Fibroblast of peridontal ligament (primary cell): Measurements from ENCODE around the gene TSPAN9.
A peak's percentile ranks its signal among the peaks of the same experiment; 100 is the strongest.

ENCODE experiments used
- DNase-seq: peaks from one replicate; pipeline ENCODE4 v3.0.0-alpha.2; 2010; ENCODE audit errors: extremely low read depth

Gene TSPAN9

DNA sequence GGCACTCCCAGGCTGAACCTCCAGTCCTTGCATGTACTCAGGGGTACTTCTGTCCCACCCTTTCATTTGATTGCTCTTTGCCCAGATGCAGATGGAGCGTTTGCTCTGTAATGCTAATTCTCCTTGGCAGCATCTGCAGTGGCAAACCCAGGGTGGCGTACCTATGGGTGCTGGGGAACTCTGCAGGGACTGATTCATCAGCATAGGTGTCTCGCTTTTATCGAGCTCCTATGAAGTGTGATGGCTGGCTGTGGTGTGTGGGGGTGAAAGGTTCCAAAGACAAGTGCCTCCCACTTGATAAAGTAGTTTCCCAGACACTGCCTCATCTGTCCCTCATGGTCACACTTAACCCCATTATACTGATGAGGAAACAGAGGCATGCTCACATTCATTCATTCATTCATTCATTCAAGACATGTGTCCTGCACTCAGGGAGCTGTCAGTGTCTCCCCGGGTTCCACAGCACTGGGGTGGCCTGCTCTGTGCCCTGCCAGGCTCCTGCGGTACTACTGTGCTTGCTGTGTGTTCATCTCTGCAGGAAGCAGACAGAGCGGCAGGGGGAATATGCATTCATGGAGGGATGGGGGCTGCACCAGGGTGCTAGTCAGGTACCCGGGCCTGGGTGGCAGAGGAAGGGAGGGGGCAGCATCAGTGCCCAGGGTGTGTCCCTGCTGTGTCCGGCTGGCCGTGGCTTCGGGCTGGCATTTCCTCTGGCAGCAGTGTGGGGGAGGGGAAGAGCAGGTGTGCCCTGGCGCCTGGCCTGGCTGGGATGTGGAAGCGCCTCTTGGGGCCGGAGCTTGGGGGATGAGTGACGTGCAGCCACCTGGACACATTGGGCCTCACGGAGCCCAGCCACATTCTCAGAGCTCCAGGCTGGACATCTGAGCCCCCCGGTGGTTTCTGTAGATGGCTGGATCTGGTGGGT lies 110.9 kb downstream of the TSPAN9 start:
- DNase-seq: no peak

DNA sequence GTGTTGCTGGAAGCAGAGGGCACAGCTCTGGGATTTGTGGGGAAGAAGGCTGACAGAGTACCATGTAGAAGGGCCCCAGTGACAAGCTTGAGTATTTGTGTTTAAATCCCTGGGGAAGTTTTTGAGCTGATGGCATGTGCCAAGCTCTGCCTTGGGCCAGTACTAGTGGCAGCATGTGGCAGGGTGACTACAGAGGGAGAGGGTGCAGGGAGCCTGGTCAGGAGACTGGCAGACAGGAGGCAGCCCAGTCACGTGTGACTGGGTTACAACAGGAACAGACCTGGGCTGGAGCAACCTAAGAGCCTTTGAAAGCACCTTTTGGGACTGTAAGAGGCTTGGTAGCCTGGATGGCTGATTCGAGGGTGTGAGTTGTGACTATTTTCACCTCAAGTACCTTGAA lies 112.1 kb downstream of the TSPAN9 start:
- no peak for DNase-seq

DNA sequence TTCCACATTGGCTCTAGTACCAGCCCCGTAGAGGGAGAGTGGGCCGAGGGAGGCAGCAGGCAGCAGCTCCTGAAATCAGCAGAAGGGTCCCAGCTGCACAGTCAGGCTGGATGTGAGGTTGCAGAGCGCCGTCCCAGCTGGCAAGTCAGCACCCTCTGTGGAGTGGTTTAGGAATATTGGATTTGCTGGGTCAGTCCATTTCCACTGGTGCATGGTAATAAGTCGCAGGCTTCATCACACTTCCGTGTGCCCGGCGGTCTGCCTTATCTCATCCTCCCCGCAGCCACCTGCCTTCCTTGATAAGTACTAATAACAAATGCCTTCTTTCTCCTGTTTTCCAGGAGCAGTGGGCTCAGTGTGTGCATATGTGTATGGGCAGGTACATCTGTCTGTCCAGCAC lies 112.9 kb downstream of the TSPAN9 start:
- DNase-seq: no peak

GRCh38 chr12:3191450-3191849 lies 114.3 kb downstream of the TSPAN9 start:
- DNase-seq: no peak

DNA sequence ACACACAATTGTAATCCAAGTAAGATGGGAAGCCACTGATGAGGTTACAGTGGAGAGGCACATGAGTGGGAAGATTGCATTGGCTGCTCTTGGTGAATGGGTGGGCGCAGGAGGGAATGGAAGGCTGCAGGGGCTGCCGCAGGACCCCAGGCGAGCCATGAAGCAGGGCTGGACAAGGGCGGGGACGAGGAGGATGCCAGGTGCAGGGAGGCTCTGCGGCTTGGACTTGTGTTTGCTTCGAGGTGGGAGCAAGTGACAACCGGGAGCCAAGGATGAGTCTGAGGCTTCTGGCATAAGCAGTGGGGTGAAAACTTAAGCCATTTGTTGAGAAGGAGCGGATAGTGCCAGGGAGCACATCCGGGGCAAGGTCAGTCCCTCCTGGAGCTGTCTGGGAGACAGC lies 115.0 kb downstream of the TSPAN9 start:
- no peak for DNase-seq

GRCh38 chr12:3193131-3193530 lies 116.0 kb downstream of the TSPAN9 start:
- no peak for DNase-seq

DNA sequence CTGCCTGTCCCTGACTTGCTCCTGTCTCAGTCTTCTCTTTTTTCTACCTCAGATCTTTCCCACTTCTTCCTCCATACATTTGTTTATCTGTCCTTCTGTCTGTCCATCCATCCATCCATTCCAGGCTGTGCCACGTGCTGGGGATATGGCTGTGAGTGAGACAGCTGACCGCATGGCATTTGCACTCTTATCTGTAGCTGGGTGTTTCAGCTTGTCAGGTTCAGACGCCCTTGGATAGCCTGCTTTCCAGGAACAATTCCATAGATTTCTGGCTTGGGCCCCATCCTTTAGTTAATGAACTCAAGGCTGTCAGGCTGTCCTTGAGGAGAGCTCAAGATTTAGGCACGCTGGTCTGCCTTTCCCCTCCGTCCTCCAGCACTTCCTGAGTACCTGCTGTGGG lies 116.6 kb downstream of the TSPAN9 start:
- no peak for DNase-seq

GRCh38 chr12:3195337-3195736 lies 118.2 kb downstream of the TSPAN9 start:
- DNase-seq: no peak

- no peak for DNase-seq
These were observed 118.8 kb downstream of the TSPAN9 start for GRCh38 chr12:3195859-3196483.

GRCh38 chr12:3196488-3196887 lies 119.3 kb downstream of the TSPAN9 start:
- no peak for DNase-seq

- no peak for DNase-seq
These were observed 120.1 kb downstream of the TSPAN9 start for GRCh38 chr12:3197131-3197818.

DNA sequence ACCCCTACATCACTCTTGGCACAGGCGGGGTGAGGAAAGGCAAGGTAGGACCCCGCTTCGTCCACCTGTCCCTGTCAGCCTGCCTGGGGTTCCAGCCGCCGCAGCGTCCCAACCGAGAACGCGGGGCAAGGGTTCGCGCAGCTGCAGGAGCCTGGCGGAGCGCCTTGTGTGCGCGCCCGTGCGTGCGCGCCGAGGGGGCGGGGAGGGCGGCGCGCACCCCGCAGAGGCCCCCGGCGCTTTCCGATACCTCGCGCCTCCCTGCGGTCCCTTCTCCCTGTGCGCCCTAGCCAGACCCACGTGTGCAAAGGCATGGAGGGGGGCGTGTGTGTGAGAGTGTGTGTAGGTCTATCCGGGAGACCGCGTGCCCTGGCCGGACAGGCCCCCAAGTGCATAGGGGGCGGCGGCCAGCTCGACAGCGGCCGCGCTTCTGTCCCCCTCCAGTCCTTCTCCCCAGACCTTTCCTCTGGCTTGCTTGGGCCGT lies 122.4 kb downstream of the TSPAN9 start:
- DNase-seq: peak; percentile 5

- DNase-seq: peak; percentile 12
These were observed 122.9 kb downstream of the TSPAN9 start for GRCh38 chr12:3200032-3200617.

DNA sequence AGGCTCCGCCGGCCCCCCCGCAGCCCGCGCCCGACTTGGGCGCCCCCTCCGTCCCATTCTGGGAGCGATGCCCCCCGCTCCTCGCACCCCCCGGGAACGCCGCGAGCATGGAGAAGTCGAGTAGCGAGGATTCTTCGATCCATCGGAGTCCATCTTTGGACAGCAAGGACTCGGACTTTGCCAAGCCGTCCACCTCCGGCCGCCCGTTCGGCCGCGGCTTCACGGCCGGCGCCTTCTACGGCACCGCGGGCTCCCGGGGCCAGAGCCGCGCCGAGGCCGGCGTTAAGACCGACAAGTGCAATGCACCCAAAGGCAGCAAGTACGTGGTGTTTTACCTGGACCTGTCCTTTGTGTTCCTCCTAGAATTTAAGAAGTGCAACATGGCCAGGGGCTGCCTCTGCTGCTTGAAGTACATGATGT lies 123.6 kb downstream of the TSPAN9 start:
- no peak for DNase-seq

- DNase-seq: no peak
These were observed 124.3 kb downstream of the TSPAN9 start for GRCh38 chr12:3201339-3202051.

DNA sequence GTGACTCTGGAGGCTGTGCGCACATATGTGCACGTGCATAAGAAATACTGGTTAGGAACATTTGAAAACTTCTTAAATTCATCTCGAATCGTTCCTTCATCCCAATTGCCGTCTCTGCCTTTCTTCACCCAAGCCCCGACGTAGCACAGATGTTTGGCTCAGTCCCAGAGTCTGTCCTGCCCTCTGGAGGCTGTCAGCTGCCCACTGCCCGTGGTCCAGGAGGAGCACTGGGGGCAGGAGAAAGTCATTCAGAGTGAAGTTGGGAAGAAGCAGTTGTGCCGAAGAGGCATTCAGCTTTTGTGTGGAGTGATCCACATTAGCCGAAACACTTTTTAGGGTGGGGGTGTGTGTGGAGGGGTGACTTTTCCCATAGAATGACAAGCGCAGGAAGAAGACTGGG lies 124.9 kb downstream of the TSPAN9 start:
- DNase-seq: no peak

DNA sequence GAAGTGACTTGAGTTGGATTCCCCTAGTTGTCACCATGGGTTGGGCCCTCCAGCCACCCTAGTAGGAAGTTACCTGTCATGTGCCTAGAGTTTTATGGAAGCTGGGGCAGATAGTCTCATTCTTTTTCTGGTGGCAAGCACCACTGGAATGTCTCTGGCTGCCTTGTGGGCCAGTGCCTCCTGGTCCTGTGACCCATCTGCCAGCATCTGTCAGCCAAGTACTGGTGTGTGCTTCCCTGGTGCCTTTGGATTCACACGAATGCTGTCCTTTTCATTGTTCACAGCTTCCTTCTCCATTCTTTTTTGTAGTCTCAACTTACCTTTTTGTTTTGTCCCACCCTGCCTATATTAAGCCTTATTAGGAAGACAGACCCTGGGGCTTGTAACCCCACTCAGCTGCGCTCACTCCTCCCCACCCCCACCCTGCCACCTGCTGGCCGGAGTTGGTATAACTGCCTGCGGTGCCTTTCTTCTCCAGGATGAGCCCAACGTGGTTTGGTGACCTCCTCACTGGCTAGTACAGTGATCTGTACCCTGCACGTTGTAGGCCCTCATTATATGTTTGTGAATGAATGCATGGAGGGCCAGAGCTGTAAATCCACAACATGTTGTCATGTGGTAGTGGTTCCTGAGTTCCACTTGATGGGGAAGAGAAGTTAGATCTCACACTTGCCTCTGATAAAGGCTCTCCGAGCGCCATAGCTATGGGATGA lies 125.7 kb downstream of the TSPAN9 start:
- DNase-seq: peak; percentile 38

DNA sequence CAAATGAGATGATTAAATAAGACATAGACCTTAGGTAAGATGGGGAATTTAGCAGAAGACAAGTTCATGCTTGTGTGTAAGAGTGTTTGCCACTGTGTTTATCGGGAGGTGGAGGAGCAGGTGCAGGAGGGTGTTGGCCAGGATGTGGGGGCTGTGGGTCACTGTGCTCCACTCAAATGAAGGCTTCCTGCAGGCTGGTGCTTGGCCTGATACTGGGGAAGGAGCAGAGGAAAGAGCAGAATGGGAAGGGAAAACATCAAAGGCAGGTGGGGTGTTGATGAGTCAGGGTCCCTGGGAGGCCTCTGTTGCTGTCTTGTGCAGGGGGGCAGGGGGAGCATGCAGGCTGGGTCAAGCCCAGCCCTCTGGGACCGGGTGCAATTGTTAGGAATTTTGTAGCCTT lies 126.5 kb downstream of the TSPAN9 start:
- DNase-seq: no peak

DNA sequence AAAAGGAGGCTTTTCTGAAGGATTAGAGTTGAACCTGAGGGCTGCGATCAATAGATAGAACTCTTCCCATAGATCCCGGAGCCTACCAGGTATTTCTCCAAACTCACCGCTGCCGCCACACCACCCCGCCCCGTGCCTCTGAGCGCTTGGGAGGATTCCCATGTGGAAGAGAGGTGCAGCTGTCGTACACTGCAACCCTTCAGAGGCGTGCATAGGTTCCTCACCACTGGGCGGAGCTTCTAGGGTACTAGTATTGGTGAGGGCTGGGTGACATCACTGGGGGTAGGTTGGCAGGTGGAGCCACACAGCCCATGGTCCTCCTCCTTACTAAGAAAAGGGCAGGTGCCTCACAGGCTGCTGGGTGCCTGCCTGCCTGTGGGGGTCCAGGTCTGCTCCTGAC lies 127.0 kb downstream of the TSPAN9 start:
- no peak for DNase-seq

- no peak for DNase-seq
These were observed 127.8 kb downstream of the TSPAN9 start for GRCh38 chr12:3204730-3205531.
